Neutrophil (primary cell): ENCODE results near the gene PPP1R3C.

Experiments used
- H3K27ac ChIP-seq: fragments of 200-600 bp; sonication (generic); 2 replicates; pipeline ENCODE4 v1.5.1; 2016; ENCODE audit warnings: mild to moderate bottlenecking, moderate library complexity
- H3K27me3 ChIP-seq: fragments of 200-600 bp; sonication (generic); 2 replicates; pipeline ENCODE4 v1.6.0; 2016; ENCODE audit warnings: mild to moderate bottlenecking
- H3K36me3 ChIP-seq: fragments of 200-600 bp; sonication (generic); 2 replicates; pipeline ENCODE4 v1.5.1; 2017
- H3K4me1 ChIP-seq, 2 experiments: fragments of 200-600 bp in 1 of 2; sonication (generic) in 1 of 2; 1 replicate in 1 of 2; 2 replicates in 1 of 2; pipeline versions ENCODE4 v1.5.1 to v1.6.1; 2013 to 2016; ENCODE audit warnings: low read depth in 1 of 2, low read length in 1 of 2, mild to moderate bottlenecking in 1 of 2, moderate library complexity in 1 of 2; ENCODE audit not compliant: control insufficient read depth in 1 of 2, insufficient read depth in 1 of 2
- H3K4me3 ChIP-seq, 2 experiments: fragments of 200-600 bp in 1 of 2; sonication (generic) in 1 of 2; 1 replicate in 1 of 2; 2 replicates in 1 of 2; pipeline ENCODE4 v1.5.1; 2013 to 2016; ENCODE audit warnings: low read depth in 1 of 2, low read length in 1 of 2, mild to moderate bottlenecking in 1 of 2, moderate library complexity in 1 of 2
- H3K9me3 ChIP-seq: fragments of 200-600 bp; sonication (generic); 2 replicates; pipeline ENCODE4 v1.5.1; 2016
- CTCF ChIP-seq: fragments of 200-600 bp; sonication (generic); IDR thresholded peaks from 2 replicates; pipeline ENCODE4 v1.5.1; 2016; ENCODE audit warnings: antibody characterized with exemption

Gene PPP1R3C

GRCh38 chr10:91591797-91592174, 41.1 kb downstream of the PPP1R3C start:
- no peaks in the 10 kb centered on the region for H3K4me1 ChIP-seq
- no peaks in the 10 kb centered on the region for H3K27me3 ChIP-seq
- H3K27ac ChIP-seq = no peak overlapping the region
- TF ChIP-seq CTCF = no peak
- H3K36me3 ChIP-seq = no peaks in the 10 kb centered on the region
- H3K4me3 ChIP-seq = no peak overlapping the region
- H3K9me3 ChIP-seq = no peaks in the 10 kb centered on the region

DNA sequence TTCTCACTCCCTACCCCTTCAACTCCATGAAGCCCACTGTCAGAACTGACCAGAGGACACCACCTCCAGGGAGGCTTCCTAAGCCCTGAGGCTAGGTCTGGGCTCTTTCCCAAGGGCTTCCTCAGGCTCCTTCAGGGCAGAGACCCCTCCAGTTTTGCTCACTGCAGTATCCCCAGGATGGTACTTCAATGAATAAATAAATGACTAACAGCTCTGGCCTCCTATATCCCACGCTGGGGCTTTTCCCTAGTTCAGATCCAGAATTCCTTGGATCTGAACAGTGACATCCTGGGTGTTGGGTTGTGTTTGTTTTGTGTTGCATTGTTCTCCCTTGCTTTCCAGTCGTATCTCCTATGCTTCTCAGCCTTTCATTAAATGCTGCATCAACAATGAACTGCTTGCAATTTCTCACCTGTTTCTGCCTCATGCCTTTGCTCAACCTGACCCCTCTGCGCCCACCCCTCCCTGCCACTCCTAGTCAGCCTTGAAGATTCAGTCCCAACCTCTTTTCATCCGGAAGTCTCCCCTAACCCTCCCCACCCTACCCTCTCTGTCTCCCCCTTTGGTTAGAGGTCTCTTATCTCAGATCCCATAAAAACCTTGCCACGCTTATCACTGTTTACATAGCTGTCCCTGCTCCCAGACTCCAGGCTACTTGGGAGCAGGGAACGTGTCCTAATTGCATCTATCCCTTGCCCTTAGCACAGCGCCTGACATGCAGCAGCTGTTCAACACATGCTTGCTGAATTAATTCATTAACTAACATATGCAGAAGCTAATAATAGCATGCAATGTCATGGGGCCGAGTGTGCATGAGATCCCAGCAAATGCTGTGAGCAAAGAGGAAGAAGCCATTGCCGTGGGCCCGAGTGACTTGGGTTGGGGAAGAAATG, 41.7 kb downstream of the PPP1R3C start:
- Histone ChIP-seq H3K4me1 (no peaks in the 10 kb centered on the region), H3K36me3 (no peaks in the 10 kb centered on the region), H3K4me3 (no peak overlapping the region), H3K27me3 (no peaks in the 10 kb centered on the region), H3K27ac (no peak overlapping the region), H3K9me3 (no peaks in the 10 kb centered on the region)
- no peak for TF ChIP-seq CTCF

- Histone ChIP-seq H3K27ac (no peak overlapping the region), H3K4me1 (no peaks in the 10 kb centered on the region), H3K36me3 (no peaks in the 10 kb centered on the region), H3K9me3 (no peaks in the 10 kb centered on the region), H3K27me3 (no peaks in the 10 kb centered on the region), H3K4me3 (no peak overlapping the region)
- no peak for TF ChIP-seq CTCF
These were observed 42.5 kb downstream of the PPP1R3C start for GRCh38 chr10:91590142-91590903.

- Histone ChIP-seq H3K9me3 (no peaks in the 10 kb centered on the region), H3K4me1 (no peaks in the 10 kb centered on the region), H3K4me3 (no peak overlapping the region), H3K27ac (no peak overlapping the region), H3K27me3 (no peaks in the 10 kb centered on the region), H3K36me3 (no peaks in the 10 kb centered on the region)
- TF ChIP-seq CTCF = no peak
These were observed 43.2 kb downstream of the PPP1R3C start for GRCh38 chr10:91589658-91590035.

DNA sequence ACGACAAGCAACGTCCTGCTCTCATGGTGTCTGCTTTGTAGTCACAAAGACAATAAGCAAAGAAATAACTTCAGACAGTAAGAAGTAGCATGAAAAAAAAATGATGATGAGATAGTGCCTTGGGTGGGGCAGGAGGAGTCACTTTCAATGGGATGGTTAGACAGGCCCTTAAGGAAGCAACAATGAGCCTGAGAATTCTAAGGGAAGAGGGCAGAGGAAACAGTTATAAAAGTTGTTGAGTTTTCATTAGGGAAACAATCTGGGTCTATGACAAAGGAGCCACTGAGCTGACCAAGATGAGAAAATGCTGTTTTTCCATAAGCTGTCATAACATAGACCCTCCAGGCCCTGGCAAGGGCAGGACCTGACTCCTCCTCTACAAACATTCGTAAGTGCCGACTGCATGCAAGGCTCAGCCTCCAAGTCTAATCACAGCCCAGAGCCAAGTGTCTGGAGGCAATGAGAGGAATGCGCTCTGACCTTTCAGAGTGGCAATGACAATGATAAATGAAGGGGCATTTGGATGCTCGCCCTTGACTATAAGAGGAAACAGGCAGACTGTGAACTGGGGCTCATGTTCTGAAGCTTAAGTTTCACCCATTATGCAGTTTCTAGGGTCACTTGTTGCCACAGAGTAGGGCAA, 43.7 kb downstream of the PPP1R3C start:
- no peaks in the 10 kb centered on the region for H3K4me1 ChIP-seq

More for the DNA sequence above, 43.7 kb downstream of the PPP1R3C start:
- no peaks in the 10 kb centered on the region for H3K9me3 ChIP-seq
- H3K27ac ChIP-seq = no peak overlapping the region
- H3K36me3 ChIP-seq = no peaks in the 10 kb centered on the region
- no peak overlapping the region for H3K4me3 ChIP-seq
- no peaks in the 10 kb centered on the region for H3K27me3 ChIP-seq
- no peak for TF ChIP-seq CTCF
